H9 (cell line): ENCODE results near the gene MIPOL1. TPM values are rescaled to one million over a fixed set of nuclear protein-coding genes. Genes with fewer than 3 reads are reported as not detected.
"Not testable (repeated sequence)": the region's sequence is repeated elsewhere in the genome, so short reads cannot be mapped to it uniquely, and the experiment has no call there.

Experiments
- DNase-seq: peaks from one replicate; pipeline ENCODE4 v3.0.0-alpha.2; 2017
- H2AFZ ChIP-seq: one replicate; pipeline ENCODE4 v1.6.1; 2013; ENCODE audit warnings: mild to moderate bottlenecking, low read length, control low read depth, moderate library complexity
- H2AK5ac ChIP-seq: 2 replicates; pipeline ENCODE4 v1.6.1; 2013; ENCODE audit warnings: low read length, control low read depth, mixed read lengths; ENCODE audit not compliant: insufficient read length
- H2BK120ac ChIP-seq: one replicate; pipeline ENCODE4 v1.6.1; 2013; ENCODE audit warnings: low read depth, mild to moderate bottlenecking, low read length, control low read depth, inconsistent platforms; ENCODE audit not compliant: poor library complexity, severe bottlenecking
- H2BK12ac ChIP-seq: 2 replicates; pipeline ENCODE4 v1.6.1; 2013; ENCODE audit warnings: low read length, control low read depth, mixed read lengths, low read depth; ENCODE audit not compliant: insufficient read length
- H2BK15ac ChIP-seq: 2 replicates; pipeline ENCODE4 v1.6.1; 2013; ENCODE audit warnings: low read depth, low read length, control low read depth
- H2BK20ac ChIP-seq: one replicate; pipeline ENCODE4 v1.6.1; 2013; ENCODE audit warnings: low read depth, mild to moderate bottlenecking, low read length, control low read depth, inconsistent platforms; ENCODE audit not compliant: poor library complexity, severe bottlenecking
- H2BK5ac ChIP-seq: 2 replicates; pipeline ENCODE4 v1.6.1; 2013; ENCODE audit warnings: low read length, control low read depth, mixed read lengths; ENCODE audit not compliant: insufficient read length
- H3K14ac ChIP-seq: 2 replicates; pipeline ENCODE4 v1.6.1; 2013; ENCODE audit warnings: low read length, control low read depth; ENCODE audit not compliant: insufficient read depth
- H3K18ac ChIP-seq: 2 replicates; pipeline ENCODE4 v1.6.1; 2013; ENCODE audit warnings: low read depth, mild to moderate bottlenecking, mixed read lengths, low read length, control low read depth; ENCODE audit not compliant: insufficient read length
- H3K23ac ChIP-seq: 2 replicates; pipeline ENCODE4 v1.6.1; 2013; ENCODE audit warnings: low read length, control low read depth, mixed read lengths, low read depth; ENCODE audit not compliant: insufficient read length
- H3K23me2 ChIP-seq: 2 replicates; pipeline ENCODE4 v1.6.1; 2013; ENCODE audit warnings: low read depth, mild to moderate bottlenecking, mixed read lengths, low read length, control low read depth; ENCODE audit not compliant: insufficient read length, poor library complexity, severe bottlenecking
- H3K27ac ChIP-seq: 2 replicates; pipeline ENCODE4 v1.5.1; 2013; ENCODE audit warnings: low read length, control low read depth, mixed read lengths, low read depth; ENCODE audit not compliant: insufficient read length
- H3K27me3 ChIP-seq: 2 replicates; pipeline ENCODE4 v1.6.1; 2013; ENCODE audit warnings: low read length, control low read depth, inconsistent platforms; ENCODE audit not compliant: insufficient read depth
- H3K4ac ChIP-seq: 2 replicates; pipeline ENCODE4 v1.6.1; 2013; ENCODE audit warnings: low read depth, mild to moderate bottlenecking, control low read depth, inconsistent platforms, low read length, moderate library complexity
- H3K4me1 ChIP-seq: 2 replicates; pipeline ENCODE4 v1.6.1; 2013; ENCODE audit warnings: low read length, control low read depth, inconsistent platforms; ENCODE audit not compliant: insufficient read depth
- H3K4me2 ChIP-seq: 2 replicates; pipeline ENCODE4 v1.6.1; 2013; ENCODE audit warnings: low read length, control low read depth, mixed read lengths; ENCODE audit not compliant: insufficient read length, insufficient read depth
- H3K56ac ChIP-seq: 2 replicates; pipeline ENCODE4 v1.6.1; 2013; ENCODE audit warnings: low read depth, mild to moderate bottlenecking, mixed read lengths, low read length, control low read depth; ENCODE audit not compliant: insufficient read length
- H3K79me1 ChIP-seq: 2 replicates; pipeline ENCODE4 v1.6.1; 2013; ENCODE audit warnings: low read depth, mild to moderate bottlenecking, moderate library complexity, low read length, control low read depth, inconsistent platforms; ENCODE audit not compliant: insufficient read depth, poor library complexity, severe bottlenecking
- H3K79me2 ChIP-seq: 2 replicates; pipeline ENCODE4 v1.6.1; 2013; ENCODE audit warnings: low read length, control low read depth, inconsistent platforms; ENCODE audit not compliant: insufficient read depth
- H3K9ac ChIP-seq: 2 replicates; pipeline ENCODE4 v1.6.1; 2013; ENCODE audit warnings: low read length, control low read depth, mixed read lengths; ENCODE audit not compliant: insufficient read length; ENCODE audit errors: extremely low read depth
- H3K9me3 ChIP-seq: one replicate; pipeline ENCODE4 v1.6.1; 2013; ENCODE audit warnings: low read depth, low read length, inconsistent platforms; ENCODE audit not compliant: control insufficient read depth
- H3T11ph ChIP-seq: one replicate; pipeline ENCODE4 v1.6.1; 2013; ENCODE audit warnings: mild to moderate bottlenecking, low read length, control low read depth, inconsistent platforms
- H4K20me1 ChIP-seq: one replicate; pipeline ENCODE4 v1.6.1; 2013; ENCODE audit not compliant: control insufficient read depth, insufficient read length, insufficient read depth
- H4K5ac ChIP-seq: 2 replicates; pipeline ENCODE4 v1.6.1; 2013; ENCODE audit warnings: low read depth, mild to moderate bottlenecking, mixed read lengths, low read length, control low read depth; ENCODE audit not compliant: insufficient read length
- H4K8ac ChIP-seq: replicated peaks from 2 replicates; pipeline ENCODE4 v1.6.1; 2013; ENCODE audit warnings: low read length, control low read depth, mixed read lengths, low read depth; ENCODE audit not compliant: insufficient read length
- H4K91ac ChIP-seq: 2 replicates; pipeline ENCODE4 v1.6.1; 2013; ENCODE audit warnings: low read depth, mild to moderate bottlenecking, moderate library complexity, mixed read lengths, low read length, control low read depth; ENCODE audit not compliant: insufficient read length
- H3K27ac Mint-ChIP-seq, 3 experiments: 2 replicates in 2 of 3; 3 replicates in 1 of 3; pipeline ENCODE4 v1.8.0; 2020 to 2021; ENCODE audit warnings: mixed read lengths in 3 of 3, mild to moderate bottlenecking in 1 of 3, moderate library complexity in 1 of 3
- H3K27me3 Mint-ChIP-seq: 2 replicates; pipeline ENCODE4 v1.8.0; 2021; ENCODE audit warnings: low read depth, mild to moderate bottlenecking, moderate library complexity, mixed read lengths
- H3K36me3 Mint-ChIP-seq, 3 experiments: 2 replicates in 2 of 3; 3 replicates in 1 of 3; pipeline ENCODE4 v1.8.0; 2020 to 2021; ENCODE audit warnings: low read depth in 3 of 3, mixed read lengths in 3 of 3; ENCODE audit not compliant: insufficient read depth in 1 of 3
- H3K4me1 Mint-ChIP-seq, 2 experiments: 2 replicates each; pipeline ENCODE4 v1.8.0; 2020; ENCODE audit warnings: mixed read lengths in 2 of 2
- H3K4me3 Mint-ChIP-seq, 2 experiments: 2 replicates in 1 of 2; 3 replicates in 1 of 2; pipeline ENCODE4 v1.8.0; 2020 to 2021; ENCODE audit warnings: mild to moderate bottlenecking in 2 of 2, mixed read lengths in 2 of 2, moderate library complexity in 1 of 2
- H3K9me3 Mint-ChIP-seq, 2 experiments: 2 replicates in 1 of 2; 3 replicates in 1 of 2; pipeline ENCODE4 v1.8.0; 2020; ENCODE audit warnings: mild to moderate bottlenecking in 2 of 2, mixed read lengths in 2 of 2, moderate library complexity in 1 of 2
- CTCF ChIP-seq: fragments of 200-600 bp; sonication (generic); conservative IDR thresholded peaks from 3 replicates; pipeline ENCODE4 v1.8.0; 2021; ENCODE audit warnings: antibody characterized with exemption, mild to moderate bottlenecking
- WGBS: extraction: QIAGEN DNeasy Blood & Tissue Kit; methylation state at CpG from one replicate; pipeline ENCODE4 v1.1.7; 2013; ENCODE audit warnings: missing lambda C conversion rate, low lambda C conversion rate, mixed read lengths; ENCODE audit not compliant: insufficient read length; ENCODE audit errors: extremely low coverage; 5-methylcytosine and 5-hydroxymethylcytosine counted together
- total RNA-seq: library from RNA; stranded (reverse); gene quantifications from 2 replicates; pipeline ENCODE4 v1.2.1, GENCODE V29; 2021

Gene MIPOL1
- total RNA-seq, 1 experiment from 2014 or later, result 15.6 TPM

DNA sequence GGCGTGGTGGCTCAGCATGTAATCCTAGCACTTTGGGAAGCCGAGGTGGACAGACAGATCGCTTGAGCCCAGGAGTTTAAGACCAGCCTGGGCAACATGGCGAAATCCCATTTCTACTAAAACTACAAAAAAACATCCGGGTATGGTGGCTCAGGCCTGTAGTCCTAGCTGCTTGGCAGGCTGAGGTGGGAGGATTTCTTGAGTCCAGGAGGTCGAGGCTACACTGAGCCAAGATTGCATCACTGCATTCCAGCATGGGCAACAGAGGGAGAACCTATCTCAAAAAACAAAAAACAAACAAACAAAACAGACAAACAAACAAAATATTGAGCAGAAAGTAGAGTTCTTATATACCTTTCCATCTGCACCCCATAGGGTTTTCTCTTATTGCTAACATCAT lies 16.3 kb upstream of the MIPOL1 start:
- H3K18ac ChIP-seq, result no peak overlapping the region
- Mint-ChIP-seq H3K9me3 (peaks cover 0 to 3% of the 10 kb centered on the region in 2 experiments; a peak in 2 of 5 replicates), H3K4me1 (peaks cover 0 to 3% of the 10 kb centered on the region in 2 experiments; a peak in 2 of 4 replicates), H3K27me3 (no peaks in the 10 kb centered on the region), H3K4me3 (no peak overlapping the region), H3K36me3 (no peaks in the 10 kb centered on the region), H3K27ac (no peak overlapping the region)
- H2BK120ac ChIP-seq, result no peak overlapping the region
- no peak overlapping the region for H2BK5ac ChIP-seq
- H3K4ac ChIP-seq, result no peak overlapping the region
- H3K23me2 ChIP-seq, result no peaks in the 10 kb centered on the region
- no peak overlapping the region for H2AFZ ChIP-seq
- no peaks in the 10 kb centered on the region for H3K4me1 ChIP-seq
- H3T11ph ChIP-seq, result no peak overlapping the region
- H2BK20ac ChIP-seq, result no peak overlapping the region
- no peak for TF ChIP-seq CTCF
- H3K4me2 ChIP-seq, result no peak overlapping the region
- H3K79me1 ChIP-seq, result no peaks in the 10 kb centered on the region
- no peak overlapping the region for H3K14ac ChIP-seq
- no peak overlapping the region for H4K91ac ChIP-seq
- no peak overlapping the region for H3K23ac ChIP-seq
- no peak overlapping the region for H2AK5ac ChIP-seq
- H2BK12ac ChIP-seq, result no peak overlapping the region
- H2BK15ac ChIP-seq, result no peak overlapping the region
- DNase-seq, result no peak
- no peaks in the 10 kb centered on the region for H3K27me3 ChIP-seq
- no peak overlapping the region for H3K9ac ChIP-seq
- H3K9me3 ChIP-seq, result no peaks in the 10 kb centered on the region
- WGBS, result no CpG with 5 or more reads among the region's 6 CpGs
- no peak overlapping the region for H3K56ac ChIP-seq
- no peaks in the 10 kb centered on the region for H3K79me2 ChIP-seq
- H3K27ac ChIP-seq, result no peak overlapping the region
- H4K5ac ChIP-seq, result no peak overlapping the region
- no peak overlapping the region for H4K8ac ChIP-seq
- H4K20me1 ChIP-seq, result no peaks in the 10 kb centered on the region

GRCh38 chr14:37184520-37184919 lies 13.2 kb upstream of the MIPOL1 start:
- DNase-seq, H3K9ac ChIP-seq, H3K36me3 Mint-ChIP-seq, H2AK5ac ChIP-seq, H3K4me3 Mint-ChIP-seq, H3K23me2 ChIP-seq, H2BK20ac ChIP-seq, H3K9me3 ChIP-seq, H2AFZ ChIP-seq, H2BK12ac ChIP-seq, H3K18ac ChIP-seq, H3K23ac ChIP-seq, H3T11ph ChIP-seq, H2BK120ac ChIP-seq, H2BK15ac ChIP-seq, H3K79me2 ChIP-seq, H3K4me1 ChIP-seq, H3K4me2 ChIP-seq, H3K56ac ChIP-seq, H2BK5ac ChIP-seq, H4K20me1 ChIP-seq, H3K27me3 Mint-ChIP-seq, H4K8ac ChIP-seq, H3K9me3 Mint-ChIP-seq, H4K5ac ChIP-seq, H3K27ac ChIP-seq, H4K91ac ChIP-seq, H3K79me1 ChIP-seq, H3K27me3 ChIP-seq, H3K27ac Mint-ChIP-seq, H3K4ac ChIP-seq, H3K14ac ChIP-seq: not testable (repeated sequence)
- H3K4me1 Mint-ChIP-seq, result peaks cover 8 to 12% of the 10 kb centered on the region in 2 experiments
- WGBS, result no CpG with 5 or more reads among the region's 8 CpGs
